ENCODE data around the gene AKT1.

AKT1 gene

DNA sequence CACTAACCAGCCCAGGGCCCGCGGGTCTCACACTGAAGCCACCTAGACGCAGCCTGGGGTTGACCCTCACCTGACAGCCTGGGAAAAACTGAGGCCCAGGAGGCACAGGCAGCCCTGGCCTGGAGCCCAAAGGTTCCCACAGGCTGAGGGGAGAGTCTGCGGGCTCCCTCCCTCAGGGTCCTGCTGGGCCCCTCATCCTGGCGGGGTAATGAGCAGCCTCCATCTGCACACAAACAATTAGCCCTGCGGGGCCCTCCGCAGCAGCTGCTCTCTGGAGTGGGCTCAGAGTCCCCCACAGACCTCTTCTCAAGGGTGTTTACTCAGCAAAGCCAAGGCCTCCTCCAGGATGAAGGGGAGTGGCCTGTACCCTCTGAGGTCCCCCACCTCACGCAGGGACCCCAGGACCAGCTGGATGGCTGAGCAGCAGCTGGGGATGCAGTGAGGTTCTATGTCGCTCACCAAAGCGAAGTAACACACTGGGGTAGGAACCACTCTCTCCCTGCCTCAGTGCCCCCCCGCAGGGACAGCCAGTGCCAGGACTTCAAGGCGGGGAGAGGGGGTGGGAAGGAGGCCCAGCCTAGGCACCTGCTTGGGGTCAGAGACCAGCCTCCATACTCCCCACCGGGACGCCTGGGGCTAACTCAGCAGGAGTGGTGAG is 7.3 kb downstream of the AKT1 start:
- DNase-seq: no peak
- no peaks in the 10 kb centered on the region for H3K36me3 ChIP-seq (replicated peaks; ENCODE audit: insufficient read depth, low read length)
- no peak overlapping the region for H3K4me3 ChIP-seq (ENCODE audit: low read length)
- no peaks in the 10 kb centered on the region for H3K9me2 ChIP-seq (replicated peaks; ENCODE audit: insufficient read depth, low read length)
- no peaks in the 10 kb centered on the region for H3K9me3 ChIP-seq (replicated peaks; ENCODE audit: insufficient read depth, low read length)
- H3K79me2 ChIP-seq (ENCODE audit: low read length): peaks cover 19% of the 10 kb centered on the region
- no peak overlapping the region for H3K27ac ChIP-seq (ENCODE audit: low read length)
- no peaks in the 10 kb centered on the region for H3F3A ChIP-seq (ENCODE audit: insufficient read depth, low read length)
- H3K9ac ChIP-seq (ENCODE audit: low read length): no peak overlapping the region
- no peak overlapping the region for H2AFZ ChIP-seq (ENCODE audit: low read length)
- H3K4me1 ChIP-seq (ENCODE audit: low read length): no peaks in the 10 kb centered on the region
- no peaks in the 10 kb centered on the region for H3K27me3 ChIP-seq (replicated peaks; ENCODE audit: insufficient read depth, low read length)
- no peak for TF ChIP-seq EZH2 (optimal IDR thresholded peaks at IDR 0.05; ENCODE audit: low read depth, low read length)
- TF ChIP-seq, protein P1, sequence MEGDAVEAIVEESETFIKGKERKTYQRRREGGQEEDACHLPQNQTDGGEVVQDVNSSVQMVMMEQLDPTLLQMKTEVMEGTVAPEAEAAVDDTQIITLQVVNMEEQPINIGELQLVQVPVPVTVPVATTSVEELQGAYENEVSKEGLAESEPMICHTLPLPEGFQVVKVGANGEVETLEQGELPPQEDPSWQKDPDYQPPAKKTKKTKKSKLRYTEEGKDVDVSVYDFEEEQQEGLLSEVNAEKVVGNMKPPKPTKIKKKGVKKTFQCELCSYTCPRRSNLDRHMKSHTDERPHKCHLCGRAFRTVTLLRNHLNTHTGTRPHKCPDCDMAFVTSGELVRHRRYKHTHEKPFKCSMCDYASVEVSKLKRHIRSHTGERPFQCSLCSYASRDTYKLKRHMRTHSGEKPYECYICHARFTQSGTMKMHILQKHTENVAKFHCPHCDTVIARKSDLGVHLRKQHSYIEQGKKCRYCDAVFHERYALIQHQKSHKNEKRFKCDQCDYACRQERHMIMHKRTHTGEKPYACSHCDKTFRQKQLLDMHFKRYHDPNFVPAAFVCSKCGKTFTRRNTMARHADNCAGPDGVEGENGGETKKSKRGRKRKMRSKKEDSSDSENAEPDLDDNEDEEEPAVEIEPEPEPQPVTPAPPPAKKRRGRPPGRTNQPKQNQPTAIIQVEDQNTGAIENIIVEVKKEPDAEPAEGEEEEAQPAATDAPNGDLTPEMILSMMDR (IDR thresholded peaks at IDR 0.05; ENCODE audit: low read length): no peak
- no peak for TF ChIP-seq EZH2phosphoT487 (IDR thresholded peaks at IDR 0.05; ENCODE audit: low read length)
- no peaks in the 10 kb centered on the region for H4K20me1 ChIP-seq (ENCODE audit: insufficient read depth, low read length)
- H3K4me2 ChIP-seq (ENCODE audit: low read depth, low read length): no peak overlapping the region

DNA sequence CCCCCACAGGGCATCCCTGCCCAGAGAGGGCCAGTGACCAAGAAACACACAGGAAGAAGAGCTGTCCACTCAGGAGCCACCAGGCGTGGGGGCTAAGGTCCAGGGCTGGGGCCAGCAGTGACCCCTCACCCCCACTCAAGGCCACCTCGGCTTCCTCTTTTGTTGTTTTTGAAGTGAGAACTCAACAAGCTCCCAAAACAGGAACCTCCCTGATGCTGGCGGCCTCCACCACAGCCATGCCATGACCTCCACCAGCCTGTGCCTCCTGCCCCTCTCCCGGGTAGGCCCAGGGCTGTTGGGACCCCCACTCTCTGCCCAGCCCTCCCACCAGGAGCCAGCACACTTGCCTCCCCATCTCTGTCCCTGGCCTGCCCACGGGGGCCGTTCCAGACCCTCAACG is 7.8 kb downstream of the AKT1 start:
- Histone ChIP-seq H2AFZ (ENCODE audit: low read length) (no peak overlapping the region), H3K27me3 (replicated peaks; ENCODE audit: insufficient read depth, low read length) (no peaks in the 10 kb centered on the region), H3K27ac (ENCODE audit: low read length) (no peak overlapping the region), H3K4me2 (ENCODE audit: low read depth, low read length) (no peak overlapping the region), H3K9me2 (replicated peaks; ENCODE audit: insufficient read depth, low read length) (no peaks in the 10 kb centered on the region), H3K36me3 (replicated peaks; ENCODE audit: insufficient read depth, low read length) (no peaks in the 10 kb centered on the region), H3K9ac (ENCODE audit: low read length) (no peak overlapping the region), H3K79me2 (ENCODE audit: low read length) (peaks cover 13% of the 10 kb centered on the region; the same call in 1 of the 2 replicates), H3K4me1 (ENCODE audit: low read length) (no peaks in the 10 kb centered on the region), H4K20me1 (ENCODE audit: insufficient read depth, low read length) (no peaks in the 10 kb centered on the region), H3K9me3 (replicated peaks; ENCODE audit: insufficient read depth, low read length) (no peaks in the 10 kb centered on the region), H3K4me3 (ENCODE audit: low read length) (no peak overlapping the region), H3F3A (ENCODE audit: insufficient read depth, low read length) (no peaks in the 10 kb centered on the region)
- TF ChIP-seq EZH2phosphoT487 (IDR thresholded peaks at IDR 0.05; ENCODE audit: low read length): no peak
- no peak for DNase-seq

DNA sequence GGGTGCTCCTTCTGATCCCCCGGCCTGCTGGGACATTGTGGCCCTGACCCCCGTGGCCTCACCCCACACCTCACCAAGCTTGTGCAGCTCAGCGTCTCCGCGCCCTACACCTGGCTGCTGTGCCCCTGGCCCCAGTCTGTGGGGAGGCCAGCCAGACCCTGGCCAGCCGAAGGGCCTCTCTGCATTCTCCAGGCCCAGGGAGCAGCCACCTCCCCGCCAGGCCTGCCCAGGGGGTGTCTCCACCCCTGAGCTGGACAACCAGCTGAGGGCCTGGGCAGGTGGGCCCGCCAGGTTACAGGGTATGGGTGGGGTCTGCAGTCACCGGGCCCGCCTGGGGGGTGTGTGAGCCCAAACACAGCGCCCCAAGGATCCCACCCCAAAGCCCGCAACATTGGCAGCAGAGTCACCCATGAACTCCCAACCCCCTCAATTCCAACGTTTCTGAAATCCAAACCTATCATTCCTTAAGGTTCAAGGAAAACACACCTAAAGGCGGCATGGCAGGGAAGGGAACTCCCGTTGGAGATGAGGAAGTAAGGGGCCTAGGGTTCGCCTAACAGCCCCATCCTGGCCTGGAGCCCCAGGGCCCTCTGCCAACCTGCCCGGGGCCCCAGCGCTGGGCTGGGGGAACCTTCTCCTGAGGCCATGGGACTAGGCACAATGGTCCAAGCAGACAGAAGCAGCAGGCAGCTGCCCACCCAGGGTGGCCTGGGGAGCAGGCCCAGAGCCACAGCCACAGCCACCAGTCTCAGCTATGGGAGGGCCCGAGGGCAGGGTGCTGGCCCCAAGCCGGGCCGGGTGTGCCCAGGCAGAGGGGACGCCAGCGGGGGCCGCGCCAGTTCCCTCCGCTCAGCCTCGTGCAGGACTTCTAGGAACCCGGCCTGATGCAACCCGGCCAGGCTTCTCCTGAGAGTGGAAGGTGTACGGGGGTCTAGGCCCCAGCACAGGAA is 8.5 kb downstream of the AKT1 start:
- Histone ChIP-seq H3K27ac (ENCODE audit: low read length) (no peak overlapping the region), H3K4me2 (ENCODE audit: low read depth, low read length) (no peak overlapping the region), H3K9me3 (replicated peaks; ENCODE audit: insufficient read depth, low read length) (no peaks in the 10 kb centered on the region), H3K9me2 (replicated peaks; ENCODE audit: insufficient read depth, low read length) (no peaks in the 10 kb centered on the region), H3K9ac (ENCODE audit: low read length) (no peak overlapping the region), H3K36me3 (replicated peaks; ENCODE audit: insufficient read depth, low read length) (no peaks in the 10 kb centered on the region), H3K4me3 (ENCODE audit: low read length) (no peak overlapping the region), H3K27me3 (replicated peaks; ENCODE audit: insufficient read depth, low read length) (no peaks in the 10 kb centered on the region), H3K79me2 (ENCODE audit: low read length) (0 out of 2 replicates have a peak, but pooled peaks cover 6% of the 10 kb centered on the region), H2AFZ (ENCODE audit: low read length) (no peak overlapping the region), H3K4me1 (ENCODE audit: low read length) (no peaks in the 10 kb centered on the region), H4K20me1 (ENCODE audit: insufficient read depth, low read length) (no peaks in the 10 kb centered on the region), H3F3A (ENCODE audit: insufficient read depth, low read length) (no peaks in the 10 kb centered on the region)
- DNase-seq: no peak
- no peak for TF ChIP-seq EZH2 (optimal IDR thresholded peaks at IDR 0.05; ENCODE audit: low read depth, low read length)
- no peak for TF ChIP-seq EZH2phosphoT487 (IDR thresholded peaks at IDR 0.05; ENCODE audit: low read length)
- TF ChIP-seq, protein P1 (IDR thresholded peaks at IDR 0.05; ENCODE audit: low read length): no peak
